GM13976 (cell line): ENCODE data around the gene PPP2R5A.

ENCODE experiments used
- DNase-seq: peaks from one replicate; pipeline ENCODE4 v3.0.0; 2012; ENCODE audit warnings: low spot score
- CTCF ChIP-seq: IDR thresholded peaks from 2 replicates; pipeline ENCODE4 v1.5.1; 2012; ENCODE audit warnings: borderline replicate concordance, mild to moderate bottlenecking; ENCODE audit not compliant: insufficient read depth; ENCODE audit errors: extremely low read depth, missing control alignments, control extremely low read depth
- in situ Hi-C: fragments of 300-500 bp; cut with MboI; formaldehyde crosslinking; loops from one replicate; pipeline ENCODE4 v1.12.0; 2022; ENCODE audit warnings: low sequenced_read_pairs, mixed read lengths, inconsistent platforms; ENCODE audit not compliant: unreplicated experiment

Gene PPP2R5A

DNA sequence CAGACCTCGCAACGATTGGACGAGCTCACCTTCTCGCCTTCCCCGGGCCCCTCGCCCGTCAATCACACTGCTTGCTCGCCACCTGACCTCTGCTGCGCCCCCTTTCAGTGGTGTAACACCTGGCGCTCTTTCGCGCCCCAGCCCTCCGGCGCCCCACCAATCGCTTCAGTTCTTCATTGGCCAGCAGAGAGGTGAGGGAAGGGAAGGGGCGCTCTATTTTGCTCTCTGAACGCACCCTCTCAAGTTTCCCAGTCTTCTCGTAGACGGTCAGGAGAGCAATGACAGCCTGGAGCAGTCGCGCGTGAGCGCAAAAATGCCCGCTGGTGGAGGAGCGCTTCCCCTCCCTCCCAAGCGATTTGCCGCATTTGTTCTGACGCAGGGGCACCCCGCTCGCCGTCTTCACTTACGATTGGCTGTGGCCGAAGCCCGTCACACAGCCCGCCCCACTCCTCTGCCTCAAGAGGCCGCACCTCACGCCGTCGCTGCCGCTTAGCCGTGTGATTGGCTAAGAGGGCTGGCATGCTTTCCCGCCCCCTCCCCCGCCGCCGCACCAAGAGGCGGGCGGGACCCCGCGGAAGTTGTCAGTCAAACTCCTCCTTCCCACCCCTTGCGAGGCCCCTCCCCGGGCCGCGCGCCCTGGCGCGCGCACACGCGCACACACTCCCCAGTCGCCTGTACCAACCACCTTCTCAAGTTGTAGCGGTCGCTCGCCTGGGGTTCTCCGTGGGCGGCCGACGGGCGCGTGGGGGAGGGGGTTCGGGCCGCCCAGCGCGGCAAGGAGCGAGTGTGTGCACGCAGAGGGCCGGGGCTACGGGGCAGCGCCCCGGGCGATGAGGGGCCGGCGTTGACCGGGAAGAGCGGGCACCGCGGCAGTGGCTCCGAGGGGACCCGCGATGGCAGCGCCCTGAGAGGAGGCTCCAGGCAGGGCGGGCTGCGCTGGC is at the start of gene PPP2R5A:
TSS of gene PPP2R5A (plus strand) at position 667 of the 941 bp plus-strand sequence. CDS start 701 bp downstream, outside the sequence.
- TF ChIP-seq CTCF, result peak; percentile 46
- peak; percentile 97 for DNase-seq
- in situ Hi-C loops, result loop anchor here (25.0 kb wide), 1 partner anchor 598 kb away; the partner anchor contains the start of gene NEK2

DNA sequence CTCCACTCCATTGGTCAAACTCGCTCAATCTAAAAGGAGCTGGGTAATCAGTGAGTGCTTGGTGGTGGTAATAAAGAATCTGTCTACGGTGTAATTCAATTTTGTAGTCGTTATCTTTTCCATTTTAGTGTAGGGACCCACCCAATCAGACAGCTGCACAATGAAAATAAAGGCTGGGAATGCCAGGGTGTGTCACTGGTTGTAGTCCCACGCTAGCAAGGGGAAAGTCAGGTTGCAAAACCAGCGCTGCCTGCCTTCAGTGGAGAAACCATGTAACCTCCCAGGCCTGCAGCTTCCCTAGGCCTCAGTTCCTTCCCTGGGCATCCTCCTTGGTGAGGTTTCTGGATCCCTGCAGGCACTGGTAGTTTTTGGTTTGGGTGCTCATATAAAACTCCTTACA is 49.4 kb upstream of the PPP2R5A start:
- in situ Hi-C loops, result no loop called here
- TF ChIP-seq CTCF, result no peak
- DNase-seq, result no peak

DNA sequence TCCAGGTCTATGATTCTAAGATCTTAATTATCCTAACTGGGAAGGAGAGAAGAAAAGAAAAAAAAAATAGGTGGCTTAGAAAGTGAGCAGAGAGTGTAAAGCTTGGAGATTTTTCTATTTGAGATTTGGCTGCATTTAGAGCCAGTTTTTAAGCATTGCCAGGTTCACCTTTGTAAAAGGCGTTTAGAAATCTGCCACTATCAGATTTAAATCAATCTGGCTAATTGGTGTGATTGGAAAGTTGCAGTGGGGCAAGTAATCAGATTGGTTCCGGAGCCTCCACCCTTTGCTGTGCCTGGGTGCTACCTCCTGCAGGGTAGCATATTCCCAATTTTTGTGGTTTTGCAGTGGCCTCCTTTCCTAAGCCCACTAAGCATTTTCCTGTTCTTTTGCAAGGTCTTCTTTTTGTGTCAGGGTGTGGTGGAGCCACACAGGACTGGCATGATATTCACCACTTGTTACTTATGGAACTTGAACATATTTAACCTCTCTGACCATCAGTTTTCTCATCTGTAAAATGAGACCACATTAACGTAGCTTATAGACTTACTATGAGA is 48.5 kb upstream of the PPP2R5A start:
- TF ChIP-seq CTCF, result no peak
- in situ Hi-C loops, result no loop called here
- DNase-seq, result no peak

GRCh38 chr1:212237651-212238050 is 47.6 kb upstream of the PPP2R5A start:
- TF ChIP-seq CTCF, result no peak
- peak; percentile 35 for DNase-seq
- in situ Hi-C loops, result no loop called here

- no peak for DNase-seq
- in situ Hi-C loops, result no loop called here
- TF ChIP-seq CTCF, result no peak
Observed at GRCh38 chr1:212238552-212238951, 46.7 kb upstream of the PPP2R5A start.

DNA sequence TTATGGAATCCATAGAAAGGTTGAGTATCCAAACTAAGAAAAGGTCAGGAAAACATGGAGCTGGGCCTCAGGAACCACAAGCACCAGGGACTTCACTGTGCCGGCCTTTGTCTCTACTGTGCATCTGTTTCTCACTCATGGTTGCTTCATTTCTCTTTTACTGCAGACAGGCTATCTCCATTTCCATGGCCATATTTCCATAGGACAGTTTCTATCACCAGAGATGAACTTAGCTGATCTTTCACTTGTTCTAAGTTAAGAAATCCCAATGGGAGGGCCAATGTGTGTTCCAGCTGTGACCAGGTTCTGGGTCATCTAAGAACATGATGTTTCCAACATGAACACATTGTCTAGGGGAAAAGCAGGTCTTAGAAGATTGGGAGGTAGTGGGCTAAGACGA is 43.7 kb upstream of the PPP2R5A start:
- no peak for DNase-seq
- in situ Hi-C loops, result no loop called here
- TF ChIP-seq CTCF, result no peak

- DNase-seq, result no peak
- in situ Hi-C loops, result no loop called here
- no peak for TF ChIP-seq CTCF
Observed at GRCh38 chr1:212241957-212242287, 43.3 kb upstream of the PPP2R5A start.
